ENCODE measurements around the gene NID1.
"Not testable (repeated sequence)": the region's sequence is repeated elsewhere in the genome, so short reads cannot be mapped to it uniquely, and the experiment has no call there.

NID1 gene

GRCh38 chr1:236079703-236080102, 14.8 kb upstream of the NID1 start:
- Mint-ChIP-seq H3K27me3 (no peaks in the 10 kb centered on the region), H3K4me1 (no peaks in the 10 kb centered on the region), H3K27ac (no peak overlapping the region), H3K4me3 (no peak overlapping the region), H3K9me3 (no peaks in the 10 kb centered on the region), H3K36me3 (no peaks in the 10 kb centered on the region)

- Mint-ChIP-seq H3K4me1 (no peaks in the 10 kb centered on the region), H3K4me3 (no peak overlapping the region), H3K27me3 (no peaks in the 10 kb centered on the region), H3K27ac (no peak overlapping the region), H3K9me3 (no peaks in the 10 kb centered on the region), H3K36me3 (no peaks in the 10 kb centered on the region)
These were observed 14.1 kb upstream of the NID1 start for GRCh38 chr1:236078993-236079392.

- not testable (repeated sequence) for H3K4me3 Mint-ChIP-seq, H3K36me3 Mint-ChIP-seq, H3K9me3 Mint-ChIP-seq, H3K27ac Mint-ChIP-seq, H3K27me3 Mint-ChIP-seq, H3K4me1 Mint-ChIP-seq
These were observed 13.2 kb upstream of the NID1 start for GRCh38 chr1:236078077-236078476.

DNA sequence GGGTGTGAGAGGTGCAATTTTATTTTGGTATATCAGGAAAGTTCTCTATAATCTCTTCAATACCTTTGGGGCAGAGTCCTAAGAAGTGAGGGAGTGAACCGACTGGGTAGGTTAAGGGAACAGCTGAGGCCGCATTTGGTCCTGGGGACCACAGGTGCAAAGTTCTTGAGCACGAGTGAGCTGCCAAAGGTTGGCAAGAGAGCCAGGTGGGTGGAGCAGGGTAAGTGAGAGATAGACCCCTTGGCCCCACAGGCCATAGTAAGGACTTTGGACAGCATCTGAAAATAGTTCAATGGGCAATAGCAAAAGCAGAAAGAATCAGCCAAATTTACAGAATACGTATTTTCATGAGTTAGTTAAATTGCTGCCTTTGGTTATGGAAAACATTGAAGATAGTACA, 11.0 kb upstream of the NID1 start:
- no peaks in the 10 kb centered on the region for H3K36me3 Mint-ChIP-seq
- H3K4me3 Mint-ChIP-seq: no peak overlapping the region
- H3K27me3 Mint-ChIP-seq: no peaks in the 10 kb centered on the region
- no peaks in the 10 kb centered on the region for H3K9me3 Mint-ChIP-seq
- no peaks in the 10 kb centered on the region for H3K4me1 Mint-ChIP-seq
- H3K27ac Mint-ChIP-seq: no peak overlapping the region

- Mint-ChIP-seq H3K27ac (no peak overlapping the region), H3K4me1 (no peaks in the 10 kb centered on the region), H3K4me3 (no peak overlapping the region), H3K27me3 (peaks cover 6% of the 10 kb centered on the region), H3K36me3 (no peaks in the 10 kb centered on the region), H3K9me3 (no peaks in the 10 kb centered on the region)
These were observed 8.5 kb upstream of the NID1 start for GRCh38 chr1:236073307-236073897.

DNA sequence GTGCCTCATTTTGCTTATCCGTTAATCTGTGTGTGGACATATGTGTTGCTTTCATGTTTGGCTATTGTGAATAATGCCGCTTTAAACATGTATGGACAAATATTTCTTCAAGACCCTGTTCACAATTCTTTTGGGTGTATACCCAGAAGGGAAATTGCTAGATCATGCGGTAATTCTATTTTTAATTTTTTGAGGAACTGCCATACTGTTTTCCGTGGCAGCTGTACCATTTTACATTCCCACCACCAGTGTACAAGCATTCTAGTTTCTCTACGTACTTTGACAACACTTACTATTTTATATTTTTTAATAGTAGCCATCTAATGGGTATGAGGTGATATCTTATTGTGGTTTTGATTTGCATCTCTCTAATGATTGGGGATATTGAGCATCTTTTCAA, 7.1 kb upstream of the NID1 start:
- Mint-ChIP-seq H3K4me3 (no peak overlapping the region), H3K4me1 (peaks cover 6% of the 10 kb centered on the region), H3K27me3 (peaks cover 11% of the 10 kb centered on the region), H3K9me3 (no peaks in the 10 kb centered on the region), H3K36me3 (no peaks in the 10 kb centered on the region), H3K27ac (no peak overlapping the region)

- Mint-ChIP-seq H3K4me1 (peaks cover 19% of the 10 kb centered on the region), H3K9me3 (no peaks in the 10 kb centered on the region), H3K36me3 (no peaks in the 10 kb centered on the region), H3K27ac (no peak overlapping the region), H3K4me3 (no peak overlapping the region), H3K27me3 (peaks cover 16% of the 10 kb centered on the region)
These were observed 5.9 kb upstream of the NID1 start for GRCh38 chr1:236070753-236071152.

GRCh38 chr1:236069796-236070195, 4.9 kb upstream of the NID1 start:
- H3K4me3 Mint-ChIP-seq: no peak overlapping the region
- H3K4me1 Mint-ChIP-seq: peaks cover 23% of the 10 kb centered on the region
- no peak overlapping the region for H3K27ac Mint-ChIP-seq
- H3K9me3 Mint-ChIP-seq: no peaks in the 10 kb centered on the region
- H3K36me3 Mint-ChIP-seq: no peaks in the 10 kb centered on the region
- peaks cover 20% of the 10 kb centered on the region for H3K27me3 Mint-ChIP-seq

- H3K27me3 Mint-ChIP-seq: peaks cover 24% of the 10 kb centered on the region
- peaks cover 23% of the 10 kb centered on the region for H3K4me1 Mint-ChIP-seq
These were observed 3.1 kb upstream of the NID1 start for GRCh38 chr1:236067854-236068454.

DNA sequence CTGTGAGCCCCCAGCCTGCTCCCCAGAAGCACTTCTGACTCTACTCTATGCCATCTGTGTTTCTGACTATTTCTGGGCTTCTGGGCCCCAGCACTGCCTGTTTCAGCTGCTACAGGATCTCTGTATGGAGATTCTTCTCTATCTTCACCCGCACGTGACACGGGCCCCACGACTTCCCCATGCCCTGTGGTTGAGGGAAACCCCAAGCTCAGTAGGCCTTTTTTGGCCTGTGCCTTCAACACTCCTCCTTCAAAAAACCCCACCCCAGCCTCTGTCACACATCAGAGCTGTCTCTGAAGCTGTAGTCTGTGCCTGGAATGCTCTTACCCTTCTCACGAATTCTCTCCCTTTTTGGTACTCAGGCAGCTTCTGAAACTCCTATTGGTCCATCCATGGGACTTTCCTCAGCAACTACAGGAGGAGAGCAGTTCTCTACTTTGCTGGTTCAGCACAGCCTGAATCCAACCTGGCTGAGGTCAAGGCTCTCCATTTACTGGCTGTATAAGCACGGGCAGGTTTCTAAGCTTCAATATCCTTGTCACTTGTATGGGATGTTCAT, 2.0 kb upstream of the NID1 start:
- no peaks in the 10 kb centered on the region for H3K9me3 Mint-ChIP-seq

More at GRCh38 chr1:236067854-236068454, 3.1 kb upstream of the NID1 start:
- Mint-ChIP-seq H3K27ac (no peak overlapping the region), H3K4me3 (no peak overlapping the region), H3K9me3 (no peaks in the 10 kb centered on the region), H3K36me3 (no peaks in the 10 kb centered on the region)

GRCh38 chr1:236066054-236066453, 1.2 kb upstream of the NID1 start:
- Mint-ChIP-seq H3K9me3 (no peaks in the 10 kb centered on the region), H3K4me1 (peaks cover 23% of the 10 kb centered on the region), H3K27me3 (peaks cover 30% of the 10 kb centered on the region), H3K4me3 (peak overlapping the region; percentile 62), H3K27ac (no peak overlapping the region), H3K36me3 (no peaks in the 10 kb centered on the region)

More for the DNA sequence above, 2.0 kb upstream of the NID1 start:
- no peaks in the 10 kb centered on the region for H3K36me3 Mint-ChIP-seq
- peaks cover 27% of the 10 kb centered on the region for H3K27me3 Mint-ChIP-seq
- H3K4me3 Mint-ChIP-seq: peak overlapping the region; percentile 2
- H3K27ac Mint-ChIP-seq: no peak overlapping the region
- peaks cover 23% of the 10 kb centered on the region for H3K4me1 Mint-ChIP-seq

DNA sequence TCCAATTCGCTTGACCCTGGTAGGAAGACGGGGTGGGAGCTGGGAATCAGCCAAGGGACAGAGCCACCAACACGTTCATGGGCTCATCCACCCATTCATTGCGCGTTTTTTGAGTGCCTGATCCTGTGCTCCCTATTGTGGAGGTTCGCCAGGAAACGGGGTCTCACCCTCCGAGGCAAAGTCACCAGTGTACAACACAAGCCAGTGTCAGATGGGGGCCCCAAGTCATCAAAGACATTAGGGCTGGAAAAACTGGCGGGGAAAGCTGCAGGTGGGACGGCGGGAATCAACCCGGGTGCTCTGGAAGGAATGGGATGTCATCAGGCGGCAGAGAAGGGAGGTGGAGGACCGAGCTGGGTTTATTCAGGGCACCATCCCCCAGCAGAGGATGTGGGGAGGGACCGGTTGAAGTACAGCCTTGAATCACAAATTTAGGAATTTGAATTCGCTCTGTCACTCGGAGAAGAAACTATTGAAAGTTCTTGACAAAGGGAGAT, 667 bp upstream of the NID1 start:
- Mint-ChIP-seq H3K27ac (no peak overlapping the region), H3K4me1 (peaks cover 23% of the 10 kb centered on the region), H3K27me3 (peaks cover 35% of the 10 kb centered on the region)

DNA sequence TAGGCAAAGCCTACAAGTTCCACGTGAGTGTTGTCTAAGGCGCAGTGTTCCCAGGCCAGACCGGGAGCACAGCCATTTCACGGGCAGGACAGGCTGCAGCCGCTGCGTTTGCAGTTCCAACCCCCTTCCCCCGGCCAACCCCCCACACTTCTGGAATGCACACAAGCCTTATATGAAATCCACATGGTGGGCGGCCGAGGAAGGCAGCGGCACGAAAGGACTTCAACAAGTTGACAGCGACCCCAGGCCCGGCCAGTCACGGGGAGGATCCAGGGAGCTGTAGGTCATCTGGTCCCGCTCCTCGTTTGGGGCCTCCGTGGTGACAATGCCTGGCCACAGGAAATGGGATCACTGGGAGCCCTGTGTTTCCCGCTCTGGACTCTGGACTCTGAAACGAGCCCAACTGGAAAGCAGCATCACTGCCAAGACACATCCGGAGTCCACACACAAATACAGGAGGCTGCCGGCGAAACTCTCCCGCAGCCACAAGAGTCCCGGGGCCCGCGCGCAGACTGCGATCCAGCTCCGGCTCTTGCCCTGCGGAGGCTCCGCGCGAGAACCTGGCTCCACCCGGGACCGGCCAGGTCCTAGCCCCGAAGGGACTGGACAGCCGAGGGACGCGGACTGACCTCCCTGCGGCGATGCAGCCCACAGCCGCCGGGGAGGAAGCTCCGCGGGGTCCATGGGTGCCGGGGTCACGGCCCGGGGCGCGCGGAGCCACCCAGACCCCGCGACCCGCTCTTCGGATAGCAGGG, 794 bp downstream of the NID1 start:
- Mint-ChIP-seq H3K9me3 (no peaks in the 10 kb centered on the region), H3K36me3 (no peaks in the 10 kb centered on the region), H3K27ac (no peak overlapping the region), H3K4me3 (peak overlapping the region; percentile 61), H3K27me3 (peaks cover 32% of the 10 kb centered on the region), H3K4me1 (peaks cover 23% of the 10 kb centered on the region)

More for the DNA sequence above, 667 bp upstream of the NID1 start:
- Mint-ChIP-seq H3K9me3 (no peaks in the 10 kb centered on the region), H3K36me3 (no peaks in the 10 kb centered on the region), H3K4me3 (peak overlapping the region; percentile 62)

DNA sequence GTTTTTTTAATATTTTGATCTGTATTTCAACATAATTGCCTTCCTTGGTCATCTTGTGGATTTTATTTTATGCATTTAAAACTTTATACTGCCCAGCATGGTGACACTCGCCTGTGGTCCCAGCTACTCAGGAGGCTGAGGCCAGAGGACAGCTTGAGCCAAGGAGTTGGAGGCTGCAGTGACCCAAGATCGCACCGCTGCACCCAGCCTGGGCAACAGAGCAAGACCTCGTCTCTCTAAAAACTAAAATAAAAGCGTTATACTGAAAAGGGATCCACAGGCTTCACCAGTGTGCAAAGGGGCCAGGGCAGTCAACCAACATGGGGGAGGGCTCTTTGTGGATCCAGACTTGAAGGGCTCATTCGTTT, 1.4 kb downstream of the NID1 start:
- Mint-ChIP-seq H3K4me1 (peaks cover 23% of the 10 kb centered on the region), H3K27ac (no peak overlapping the region), H3K9me3 (no peaks in the 10 kb centered on the region), H3K27me3 (peaks cover 32% of the 10 kb centered on the region), H3K36me3 (no peaks in the 10 kb centered on the region), H3K4me3 (peak overlapping the region; percentile 61)

GRCh38 chr1:236060286-236060685, 4.6 kb downstream of the NID1 start:
- Mint-ChIP-seq H3K9me3 (no peaks in the 10 kb centered on the region), H3K27me3 (peaks cover 17% of the 10 kb centered on the region), H3K4me3 (no peak overlapping the region), H3K27ac (no peak overlapping the region), H3K4me1 (peaks cover 5% of the 10 kb centered on the region), H3K36me3 (no peaks in the 10 kb centered on the region)

DNA sequence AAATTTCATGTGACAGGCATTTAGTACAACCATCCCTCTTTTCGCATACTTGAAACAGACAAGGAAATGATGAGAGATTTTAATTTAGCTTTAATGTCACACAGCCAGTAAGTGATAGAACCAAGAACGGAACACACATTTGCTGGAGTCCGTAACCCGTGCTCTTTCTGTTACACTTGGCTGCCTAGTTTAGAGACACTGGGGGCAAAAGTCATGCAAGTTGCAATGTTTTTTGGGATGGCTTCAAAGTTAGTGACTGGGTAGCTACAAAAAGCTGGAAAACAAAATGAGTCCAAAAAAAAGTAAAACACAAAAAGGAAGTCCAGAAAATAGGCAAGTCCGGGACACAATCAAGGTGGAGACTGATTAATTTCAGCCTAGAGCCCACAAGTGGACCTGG, 5.9 kb downstream of the NID1 start:
- H3K9me3 Mint-ChIP-seq: no peaks in the 10 kb centered on the region
- no peaks in the 10 kb centered on the region for H3K36me3 Mint-ChIP-seq
- peaks cover 17% of the 10 kb centered on the region for H3K27me3 Mint-ChIP-seq
- H3K4me1 Mint-ChIP-seq: peaks cover 5% of the 10 kb centered on the region
- no peak overlapping the region for H3K27ac Mint-ChIP-seq
- no peak overlapping the region for H3K4me3 Mint-ChIP-seq
